HS-5 (cell line): ENCODE results near the gene MASTL.

ENCODE experiments used
- DNase-seq: peaks from one replicate; pipeline ENCODE4 v3.0.0-alpha.2; 2012; ENCODE audit warnings: low read depth

MASTL gene

DNA sequence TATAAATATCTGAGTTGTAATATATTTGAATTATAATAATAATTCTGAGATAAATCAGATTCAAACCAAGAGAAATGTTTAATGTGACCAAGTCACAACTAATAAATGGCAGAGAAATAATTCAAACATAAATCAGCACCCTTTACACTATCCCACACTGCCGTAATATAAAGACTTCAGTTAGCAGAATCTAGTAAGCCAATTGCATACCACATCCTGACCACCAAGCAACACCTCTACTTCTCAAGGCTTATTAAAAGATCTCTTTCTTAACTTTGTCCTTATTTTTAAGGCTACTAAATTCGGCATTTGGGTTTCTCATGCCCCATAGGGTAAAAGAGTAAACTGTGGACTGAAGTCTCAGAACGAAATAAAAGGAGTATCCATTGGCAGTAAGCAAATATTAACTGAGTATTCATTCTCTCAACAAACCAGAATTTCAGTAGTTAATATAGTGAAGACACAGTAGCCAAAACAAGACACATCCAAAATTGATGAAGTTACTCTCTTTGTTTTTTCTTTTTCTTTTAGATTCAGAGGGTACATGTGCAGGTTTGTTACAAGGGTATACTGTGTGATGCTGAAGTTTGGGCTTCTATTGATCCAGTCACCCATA, 70.6 kb downstream of the MASTL start:
- no peak for DNase-seq

DNA sequence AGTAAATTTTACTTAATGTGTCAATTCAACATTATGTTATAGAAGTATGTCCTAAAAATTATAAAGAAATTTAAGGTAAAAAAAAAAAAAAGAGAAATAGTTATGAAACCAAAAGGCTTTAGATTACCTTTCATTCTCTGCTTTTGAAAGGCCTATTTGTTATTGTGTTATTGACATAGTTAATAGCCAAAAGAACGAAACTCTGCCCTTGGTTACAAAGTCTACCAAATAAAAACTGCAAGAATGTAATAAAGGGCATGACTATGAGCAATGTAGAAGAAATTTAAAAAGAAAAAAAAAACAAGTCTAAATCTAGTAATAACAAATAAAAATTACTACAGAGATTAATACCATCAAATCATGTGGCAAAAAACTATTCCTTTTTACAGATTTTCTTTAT, 74.9 kb downstream of the MASTL start:
- DNase-seq, result no peak

DNA sequence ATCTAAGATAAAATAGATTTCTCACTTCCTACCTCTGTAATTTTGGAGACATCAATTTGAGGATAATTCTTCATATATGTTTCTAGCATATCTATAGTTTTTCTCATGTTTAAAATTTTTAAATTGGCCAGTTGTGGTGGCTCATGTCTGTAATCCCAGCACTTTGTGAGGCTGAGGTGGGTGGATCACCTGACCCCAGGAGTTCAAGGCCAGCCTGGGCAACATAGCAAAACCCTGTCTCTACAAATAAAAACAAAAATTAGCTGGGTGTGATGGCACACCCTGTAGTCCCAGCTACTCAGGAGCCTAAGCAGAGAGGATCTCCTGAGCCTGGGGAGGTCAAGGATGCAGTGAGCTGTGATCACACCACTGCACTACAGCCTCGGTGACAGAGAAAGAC, 80.6 kb downstream of the MASTL start:
- no peak for DNase-seq
